GM23248 (cell line): ENCODE data around the gene ELMO1.

Source experiments
- EZH2 ChIP-seq: fragments of 200-600 bp; sonication (generic); IDR thresholded peaks from 2 replicates; pipeline ENCODE4 v1.6.1; 2018; ENCODE audit warnings: antibody characterized with exemption, mild to moderate bottlenecking; ENCODE audit not compliant: insufficient read depth, poor library complexity, severe bottlenecking
- EZH2phosphoT487 ChIP-seq: fragments of 200-600 bp; sonication (generic); IDR thresholded peaks from 2 replicates; pipeline ENCODE4 v1.6.1; 2018; ENCODE audit warnings: antibody characterized with exemption, moderate library complexity, mild to moderate bottlenecking, low read depth; ENCODE audit not compliant: insufficient read depth

GRCh38 chr7:37194943-37195342 lies 253.7 kb downstream of the ELMO1 start:
- TF ChIP-seq EZH2 (no peak), EZH2phosphoT487 (no peak)
